Measurements from ENCODE around the gene PAGE2. TPM values are rescaled to one million over a fixed set of nuclear protein-coding genes. Genes with fewer than 3 reads are reported as not detected.
"Not testable (repeated sequence)": the region's sequence is repeated elsewhere in the genome, so short reads cannot be mapped to it uniquely, and the experiment has no call there.

The PAGE2 gene
- total RNA-seq, 6 experiments from 2014 or later = not detected

DNA sequence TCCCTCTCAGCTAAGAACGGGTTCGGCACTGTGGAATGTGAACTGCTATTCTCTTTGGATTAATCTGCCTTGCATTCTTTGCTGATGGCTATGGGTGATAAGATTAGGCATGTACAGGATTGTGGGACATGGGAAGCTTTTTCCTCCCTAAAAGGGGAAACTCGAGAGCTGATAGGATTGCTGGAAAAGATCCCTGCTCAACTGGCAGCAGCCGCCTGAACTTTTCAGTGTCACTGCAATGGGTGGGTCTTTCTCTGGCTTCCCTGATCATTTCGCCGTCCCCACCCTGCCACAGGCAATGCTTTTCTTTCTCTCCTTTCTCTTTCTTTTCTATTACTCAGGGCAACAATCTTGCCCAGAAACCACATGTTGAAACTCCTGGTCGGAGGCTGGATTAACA is 20.5 kb downstream of the PAGE2 start:
- H3K9me3 ChIP-seq = no peaks in the 10 kb centered on the region
- no peak overlapping the region for H3K4me3 ChIP-seq
- intact Hi-C loops (cut with DNase I) = no loop called here
- no peak for ATAC-seq
- H3K27ac ChIP-seq = no peak overlapping the region
- TF ChIP-seq POLR2A (IDR thresholded peaks at IDR 0.05) = no peak
- TF ChIP-seq, protein P1, sequence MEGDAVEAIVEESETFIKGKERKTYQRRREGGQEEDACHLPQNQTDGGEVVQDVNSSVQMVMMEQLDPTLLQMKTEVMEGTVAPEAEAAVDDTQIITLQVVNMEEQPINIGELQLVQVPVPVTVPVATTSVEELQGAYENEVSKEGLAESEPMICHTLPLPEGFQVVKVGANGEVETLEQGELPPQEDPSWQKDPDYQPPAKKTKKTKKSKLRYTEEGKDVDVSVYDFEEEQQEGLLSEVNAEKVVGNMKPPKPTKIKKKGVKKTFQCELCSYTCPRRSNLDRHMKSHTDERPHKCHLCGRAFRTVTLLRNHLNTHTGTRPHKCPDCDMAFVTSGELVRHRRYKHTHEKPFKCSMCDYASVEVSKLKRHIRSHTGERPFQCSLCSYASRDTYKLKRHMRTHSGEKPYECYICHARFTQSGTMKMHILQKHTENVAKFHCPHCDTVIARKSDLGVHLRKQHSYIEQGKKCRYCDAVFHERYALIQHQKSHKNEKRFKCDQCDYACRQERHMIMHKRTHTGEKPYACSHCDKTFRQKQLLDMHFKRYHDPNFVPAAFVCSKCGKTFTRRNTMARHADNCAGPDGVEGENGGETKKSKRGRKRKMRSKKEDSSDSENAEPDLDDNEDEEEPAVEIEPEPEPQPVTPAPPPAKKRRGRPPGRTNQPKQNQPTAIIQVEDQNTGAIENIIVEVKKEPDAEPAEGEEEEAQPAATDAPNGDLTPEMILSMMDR (IDR thresholded peaks at IDR 0.05) = no peak
- H3K4me1 ChIP-seq = no peaks in the 10 kb centered on the region
- DNase-seq = no peak
- H3K36me3 ChIP-seq = no peaks in the 10 kb centered on the region
- H3K27me3 ChIP-seq = no peaks in the 10 kb centered on the region
- 44% methylated on average over 3 of the region's 7 CpGs for WGBS (ENCODE audit: insufficient coverage, low coverage, low lambda C conversion rate, missing lambda C conversion rate)

DNA sequence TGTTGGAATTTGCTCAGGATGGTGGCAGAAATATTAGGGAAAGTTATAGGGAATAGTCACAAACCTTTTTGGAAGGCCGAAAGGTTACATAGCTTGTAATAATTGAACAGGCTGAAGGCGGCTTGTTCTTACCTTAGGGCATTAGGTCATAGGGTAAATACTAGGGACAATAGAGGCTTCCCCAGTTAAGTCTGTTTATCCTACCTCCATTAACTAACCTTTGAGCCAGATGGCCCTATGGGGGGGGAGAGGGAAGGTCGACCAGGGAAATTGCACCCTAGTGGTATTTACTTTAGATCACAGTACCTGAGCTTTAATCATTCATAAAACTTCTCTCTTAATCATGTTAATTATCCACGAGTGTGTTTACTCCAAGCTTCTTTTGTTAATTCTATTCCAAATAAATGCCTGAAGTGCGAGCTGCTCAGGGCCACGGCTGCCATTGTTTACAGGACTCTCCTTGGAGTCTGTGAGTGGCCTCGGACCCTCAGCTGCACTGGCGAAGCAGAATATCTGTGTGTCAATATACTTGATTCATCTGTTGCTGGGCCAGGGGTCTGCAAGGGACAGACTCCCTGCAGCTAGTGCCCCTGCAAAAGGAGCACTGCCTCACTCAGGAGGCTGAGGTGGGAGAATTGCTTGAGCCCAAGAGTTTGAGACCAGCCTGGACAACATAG is 22.9 kb downstream of the PAGE2 start:
- 43% methylated on average over 8 of the region's 8 CpGs for WGBS (ENCODE audit: insufficient coverage, low coverage, low lambda C conversion rate, missing lambda C conversion rate)
- H3K27me3 ChIP-seq = no peaks in the 10 kb centered on the region
- no peak overlapping the region for H3K4me3 ChIP-seq
- no peak for ATAC-seq
- no peaks in the 10 kb centered on the region for H3K4me1 ChIP-seq
- no peak for TF ChIP-seq POLR2A (IDR thresholded peaks at IDR 0.05)
- TF ChIP-seq, protein P1 (IDR thresholded peaks at IDR 0.05) = no peak
- no peaks in the 10 kb centered on the region for H3K9me3 ChIP-seq
- no peaks in the 10 kb centered on the region for H3K36me3 ChIP-seq
- intact Hi-C loops (cut with DNase I) = no loop called here
- no peak overlapping the region for H3K27ac ChIP-seq
- DNase-seq = no peak

DNA sequence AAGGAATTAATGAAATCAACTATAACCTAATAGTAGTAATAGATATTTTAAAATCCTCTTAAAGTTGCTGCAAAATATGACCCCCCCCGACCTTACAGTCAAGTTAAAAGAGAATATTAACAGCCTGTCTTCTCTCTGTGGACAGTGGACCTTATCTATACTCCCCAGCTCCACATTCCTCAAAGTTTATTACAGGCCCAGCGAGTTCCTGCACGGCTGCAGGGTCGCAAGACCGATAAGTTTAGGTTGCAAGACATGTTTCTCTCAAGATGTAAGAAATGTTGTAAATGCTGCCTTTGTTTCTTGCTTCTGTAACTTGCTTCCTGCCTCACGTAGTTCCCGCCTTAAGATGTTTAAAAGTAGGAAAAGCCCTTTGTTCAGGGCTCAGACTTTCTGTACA is 27.8 kb downstream of the PAGE2 start:
- H3K4me1 ChIP-seq; H3K27ac ChIP-seq; intact Hi-C loops (cut with DNase I); H3K27me3 ChIP-seq; H3K36me3 ChIP-seq; H3K9me3 ChIP-seq; ATAC-seq; H3K4me3 ChIP-seq; DNase-seq: not testable (repeated sequence)
- 43% methylated on average over 7 of the region's 7 CpGs for WGBS (ENCODE audit: insufficient coverage, low coverage, low lambda C conversion rate, missing lambda C conversion rate)

DNA sequence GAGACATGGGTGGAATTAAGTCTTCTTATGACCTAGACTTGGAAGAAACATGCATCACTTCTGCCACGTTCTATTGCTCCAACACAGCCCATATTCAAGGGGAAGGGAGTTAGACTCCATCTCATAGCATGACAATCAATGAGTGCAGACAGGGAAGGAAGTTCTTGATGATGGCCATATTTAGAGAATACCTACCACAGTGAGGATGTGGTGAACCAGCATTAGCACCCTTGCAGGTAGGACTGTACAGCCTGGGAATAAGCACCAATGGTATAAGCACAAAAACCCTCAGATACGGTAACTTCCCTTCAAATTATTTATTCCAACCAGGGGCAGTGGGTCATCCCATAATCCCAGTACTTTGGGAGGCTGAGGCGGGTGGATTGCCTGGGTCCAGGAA is 29.8 kb downstream of the PAGE2 start:
- Histone ChIP-seq H3K4me1 (no peaks in the 10 kb centered on the region), H3K9me3 (no peaks in the 10 kb centered on the region), H3K27me3 (no peaks in the 10 kb centered on the region), H3K4me3 (no peak overlapping the region), H3K27ac (no peak overlapping the region), H3K36me3 (no peaks in the 10 kb centered on the region)
- ATAC-seq = no peak
- intact Hi-C loops (cut with DNase I) = no loop called here
- TF ChIP-seq, protein P1 (IDR thresholded peaks at IDR 0.05) = no peak
- TF ChIP-seq POLR2A (IDR thresholded peaks at IDR 0.05) = no peak
- DNase-seq = no peak
- WGBS (ENCODE audit: insufficient coverage, low coverage, low lambda C conversion rate, missing lambda C conversion rate) = 77% methylated on average over 2 of the region's 3 CpGs

DNA sequence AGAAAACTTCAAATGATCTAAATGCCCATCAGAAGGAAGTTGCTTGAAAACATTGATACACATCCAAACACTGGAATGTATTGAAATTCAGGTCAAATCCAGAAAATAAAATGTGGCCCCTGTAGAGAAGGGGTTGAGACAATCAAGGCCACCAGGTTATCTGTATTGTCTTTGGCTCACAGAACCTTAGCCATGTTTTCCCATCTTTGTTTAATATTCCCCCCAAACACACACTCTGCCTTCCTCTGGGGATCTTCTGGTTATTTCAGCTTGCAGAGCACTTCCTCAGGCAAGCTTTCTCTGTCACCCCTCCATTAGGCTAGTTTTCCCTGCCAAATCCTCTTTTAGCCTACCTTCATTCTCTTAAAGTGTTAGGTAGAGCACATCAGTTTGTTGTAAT is 30.5 kb downstream of the PAGE2 start:
- H3K9me3 ChIP-seq = no peaks in the 10 kb centered on the region

More for the DNA sequence above, 30.5 kb downstream of the PAGE2 start:
- no peaks in the 10 kb centered on the region for H3K36me3 ChIP-seq
- H3K4me1 ChIP-seq = no peaks in the 10 kb centered on the region
- peak in 1 of 4 donors; percentile 43 for ATAC-seq
- DNase-seq = no peak
- TF ChIP-seq, protein P1 (IDR thresholded peaks at IDR 0.05) = no peak
- TF ChIP-seq POLR2A (IDR thresholded peaks at IDR 0.05) = no peak
- H3K27ac ChIP-seq = no peak overlapping the region
- H3K4me3 ChIP-seq = no peak overlapping the region
- no peaks in the 10 kb centered on the region for H3K27me3 ChIP-seq
- intact Hi-C loops (cut with DNase I) = no loop called here
